Stimulated activated CD4-positive, alpha-beta T cell treated with anti-CD3 and anti-CD28 coated beads, Interleukin-12 subunit alpha, Interleukin-12 subunit beta, amount 100 ng/mL, for 4 hours (primary cell): ENCODE data around the gene TRMT2A.

Source experiments
- DNase-seq: peaks from one replicate; pipeline ENCODE4 v3.0.0-alpha.2; 2020

Gene TRMT2A

GRCh38 chr22:20105456-20106204, 11.4 kb downstream of the TRMT2A start:
- DNase-seq = no peak

GRCh38 chr22:20102203-20102780, 14.7 kb downstream of the TRMT2A start:
- no peak for DNase-seq

GRCh38 chr22:20101638-20102037, 15.4 kb downstream of the TRMT2A start:
- DNase-seq = no peak

- DNase-seq = no peak
These were observed 17.8 kb downstream of the TRMT2A start for GRCh38 chr22:20099099-20099711.

GRCh38 chr22:20096574-20097420, 20.2 kb downstream of the TRMT2A start:
- no peak for DNase-seq

- peak; percentile 42 for DNase-seq
These were observed 21.5 kb downstream of the TRMT2A start for GRCh38 chr22:20095521-20095920.

- no peak for DNase-seq
These were observed 22.7 kb downstream of the TRMT2A start for GRCh38 chr22:20094197-20094807.

GRCh38 chr22:20093418-20094196, 23.4 kb downstream of the TRMT2A start:
- DNase-seq = no peak

GRCh38 chr22:20092477-20092854, 24.6 kb downstream of the TRMT2A start:
- no peak for DNase-seq

GRCh38 chr22:20091690-20092476, 25.1 kb downstream of the TRMT2A start:
- DNase-seq = no peak

- no peak for DNase-seq
These were observed 26.2 kb downstream of the TRMT2A start for GRCh38 chr22:20090730-20091240.

- DNase-seq = no peak
These were observed 26.9 kb downstream of the TRMT2A start for GRCh38 chr22:20089977-20090729.

- no peak for DNase-seq
These were observed 27.6 kb downstream of the TRMT2A start for GRCh38 chr22:20089226-20089976.

- DNase-seq = no peak
These were observed 28.8 kb downstream of the TRMT2A start for GRCh38 chr22:20088263-20088648.

GRCh38 chr22:20087319-20088262, 29.4 kb downstream of the TRMT2A start:
- DNase-seq = no peak

GRCh38 chr22:20086763-20087162, 30.3 kb downstream of the TRMT2A start:
- no peak for DNase-seq

GRCh38 chr22:20086101-20086599, 30.9 kb downstream of the TRMT2A start:
- DNase-seq = no peak

GRCh38 chr22:20085651-20086050, 31.4 kb downstream of the TRMT2A start:
- DNase-seq = no peak
